ENCODE results near the gene ISG20.
"Not testable (repeated sequence)": the region's sequence is repeated elsewhere in the genome, so short reads cannot be mapped to it uniquely, and the experiment has no call there.

The ISG20 gene

DNA sequence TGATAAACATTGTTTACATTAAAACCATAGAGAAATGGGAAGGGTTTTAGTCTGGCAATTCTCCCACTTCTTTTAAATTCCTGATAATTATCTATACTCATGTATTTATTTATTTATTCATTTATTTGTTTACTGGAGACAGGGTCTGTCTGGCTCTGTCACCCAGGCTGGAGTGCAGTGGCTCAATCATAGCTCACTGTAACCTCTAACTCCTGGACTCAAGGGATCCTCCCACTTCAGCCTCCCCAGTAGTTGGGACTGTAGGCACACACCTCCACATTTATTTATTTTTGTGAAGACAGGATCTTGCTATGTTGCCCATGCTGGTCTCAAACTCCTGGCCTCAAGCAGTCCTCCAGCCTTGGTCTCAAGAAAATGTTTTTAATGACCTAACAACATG lies 20.1 kb upstream of the ISG20 start:
- DNase-seq (ENCODE audit: low read depth), result no peak

DNA sequence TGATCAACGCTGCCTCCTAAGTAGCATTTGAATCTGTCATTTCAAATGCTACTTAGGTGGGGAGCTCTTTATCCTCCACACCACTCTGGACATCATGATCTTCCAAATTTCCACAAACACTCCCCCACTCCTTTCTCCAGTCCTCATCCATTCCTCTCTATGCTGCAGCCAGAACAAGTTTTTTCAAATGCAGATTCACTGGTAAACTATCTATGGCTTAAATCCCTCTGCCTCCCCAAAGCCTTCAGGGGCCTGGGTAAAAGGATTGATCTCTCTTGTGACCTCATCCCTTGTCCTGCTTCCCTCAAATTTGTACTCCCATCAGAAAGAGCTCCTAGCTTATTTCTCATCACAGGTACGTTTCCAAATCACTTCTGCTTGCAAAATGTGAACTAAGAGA lies 19.0 kb upstream of the ISG20 start:
- no peak for DNase-seq (ENCODE audit: low read depth)

DNA sequence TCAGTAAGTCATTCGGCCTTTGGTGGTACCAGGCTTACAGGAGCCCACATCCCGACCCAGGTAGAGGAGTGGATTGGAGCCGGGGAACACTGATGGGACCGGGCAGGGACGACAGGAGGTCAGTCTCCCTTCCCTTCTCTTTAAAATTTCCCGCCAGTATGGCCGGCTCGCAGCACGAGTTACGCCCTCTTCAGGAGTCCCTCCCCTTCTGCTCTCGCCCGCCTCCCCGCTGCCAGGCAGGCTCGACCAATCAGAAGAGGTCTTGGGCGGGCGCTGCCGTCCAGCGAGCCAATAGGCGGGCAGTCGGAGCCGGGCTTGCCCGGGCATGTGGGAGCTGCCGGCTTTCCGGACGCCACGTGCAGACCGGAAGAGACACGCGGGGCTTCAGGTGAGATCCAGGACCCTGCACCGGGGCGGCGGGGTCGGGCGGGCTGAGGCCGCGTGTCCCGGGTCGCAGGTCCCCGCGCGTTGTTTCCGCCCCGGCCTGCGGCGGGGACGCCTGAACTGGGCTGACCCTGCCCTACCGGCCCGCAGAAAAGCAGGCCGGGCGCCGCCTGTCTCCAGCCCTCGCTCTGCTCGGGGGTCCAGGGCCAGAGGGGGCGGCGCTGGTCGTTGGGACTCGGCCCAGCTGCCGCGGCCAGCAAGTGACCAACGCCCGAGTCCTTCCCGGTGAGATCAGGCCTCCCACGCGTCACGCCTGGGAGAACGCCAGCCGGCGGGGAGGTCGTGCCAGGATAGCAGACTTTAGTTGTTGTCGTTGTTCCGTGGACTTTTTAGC lies 17.6 kb upstream of the ISG20 start, which contains the start of gene AEN:
Gene AEN (plus strand): TSS at position 346 of the 778 bp plus-strand sequence. CDS start 4,870 bp downstream, outside the sequence.
- peak; percentile 94 for DNase-seq (ENCODE audit: low read depth)

DNA sequence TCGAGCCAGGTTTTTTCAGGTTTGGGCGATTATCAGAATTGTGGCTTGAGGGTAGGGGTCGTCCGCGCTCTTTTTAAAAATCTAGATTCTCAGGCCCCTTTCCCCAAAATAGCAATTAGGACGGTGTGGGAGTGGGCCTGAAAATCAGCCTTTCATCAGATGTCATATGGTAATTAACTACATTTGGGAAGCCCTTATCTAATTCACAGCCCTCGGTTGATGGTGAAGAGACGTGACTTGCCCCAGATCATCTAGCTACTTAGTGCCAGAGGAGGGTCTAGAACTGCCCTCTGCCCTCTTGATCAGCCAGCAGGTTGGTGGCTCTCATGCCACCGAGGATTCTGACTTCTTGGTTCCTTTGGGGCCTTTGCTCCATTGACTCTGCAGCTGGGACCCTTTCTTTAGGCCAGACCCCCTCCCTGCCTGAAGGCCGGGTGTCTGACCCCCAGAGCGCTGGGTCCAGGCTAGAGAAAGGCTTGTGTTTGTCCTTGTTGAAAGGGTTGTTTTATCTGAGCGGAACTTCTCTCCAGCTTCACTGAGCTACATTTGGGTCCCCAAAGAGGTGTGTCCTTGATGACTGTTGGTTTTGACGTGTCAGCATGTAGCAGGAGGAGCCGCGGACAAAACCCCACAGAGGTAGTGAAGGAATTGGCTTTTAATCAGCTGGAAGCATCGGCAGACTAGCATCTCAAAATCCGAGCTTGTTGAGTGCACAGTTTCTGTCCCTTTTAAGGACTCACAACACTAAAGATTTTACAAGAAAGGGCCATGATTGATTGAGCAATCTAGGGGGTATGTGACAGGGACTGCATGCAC lies 16.8 kb upstream of the ISG20 start:
- DNase-seq (ENCODE audit: low read depth), result peak; percentile 72

DNA sequence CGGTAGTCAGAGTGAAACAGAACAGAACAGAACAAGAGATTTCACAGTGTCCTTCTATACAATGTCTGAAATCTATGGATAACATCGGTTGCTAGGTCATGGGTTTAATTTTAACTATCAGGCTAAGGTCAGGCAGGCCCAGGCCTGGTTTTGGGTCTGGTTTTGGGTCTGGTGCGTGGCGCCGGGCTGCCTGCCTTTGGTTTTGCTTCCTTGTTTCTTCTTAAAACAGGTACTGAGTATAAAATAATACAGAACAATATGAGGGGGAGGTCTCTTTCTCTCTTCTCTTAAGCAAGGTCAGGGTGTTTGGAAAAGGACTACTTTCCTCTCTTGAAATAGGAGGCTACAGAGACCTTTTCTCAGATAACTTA lies 16.2 kb upstream of the ISG20 start:
- no peak for DNase-seq (ENCODE audit: low read depth)

DNA sequence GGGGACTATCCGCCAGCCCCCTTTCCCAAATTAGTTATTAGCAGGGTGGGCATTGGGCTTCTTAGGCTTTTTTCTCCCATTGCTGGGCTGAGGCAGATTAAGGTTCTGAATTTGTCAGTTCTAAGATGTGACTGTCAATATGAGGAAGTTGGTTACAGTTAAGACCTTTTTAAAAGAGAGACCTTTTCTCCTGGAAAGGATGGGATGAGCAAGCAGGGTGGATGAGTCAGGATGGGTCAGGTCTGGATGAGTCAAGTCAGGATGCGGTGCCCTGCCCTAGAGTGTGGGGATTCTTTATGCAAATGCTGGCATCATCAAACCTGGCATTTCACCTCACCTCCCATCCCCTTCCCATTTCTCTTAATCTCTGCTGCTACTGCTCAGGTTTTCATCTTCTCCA lies 15.8 kb upstream of the ISG20 start:
- DNase-seq (ENCODE audit: low read depth), result peak; percentile 95

DNA sequence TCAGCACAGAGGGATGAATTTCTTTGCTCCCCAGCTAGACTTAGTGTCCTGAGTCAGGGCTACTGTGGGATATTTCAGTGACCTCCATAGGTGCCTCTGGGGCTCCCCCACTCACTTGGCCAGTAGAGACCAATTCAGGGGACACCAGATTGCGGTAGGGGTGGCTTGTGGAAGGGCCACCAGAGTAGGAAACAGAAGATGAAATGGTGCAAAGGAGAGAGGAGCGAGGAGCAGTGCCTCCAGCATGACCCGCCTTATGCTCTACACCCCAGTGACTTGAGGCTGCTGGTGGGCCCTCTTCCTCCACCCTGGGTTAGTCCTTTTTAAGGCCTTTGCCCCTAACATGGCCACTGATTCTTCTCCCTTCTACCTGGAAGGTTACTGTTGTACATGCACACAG lies 15.2 kb upstream of the ISG20 start:
- DNase-seq (ENCODE audit: low read depth), result no peak

DNA sequence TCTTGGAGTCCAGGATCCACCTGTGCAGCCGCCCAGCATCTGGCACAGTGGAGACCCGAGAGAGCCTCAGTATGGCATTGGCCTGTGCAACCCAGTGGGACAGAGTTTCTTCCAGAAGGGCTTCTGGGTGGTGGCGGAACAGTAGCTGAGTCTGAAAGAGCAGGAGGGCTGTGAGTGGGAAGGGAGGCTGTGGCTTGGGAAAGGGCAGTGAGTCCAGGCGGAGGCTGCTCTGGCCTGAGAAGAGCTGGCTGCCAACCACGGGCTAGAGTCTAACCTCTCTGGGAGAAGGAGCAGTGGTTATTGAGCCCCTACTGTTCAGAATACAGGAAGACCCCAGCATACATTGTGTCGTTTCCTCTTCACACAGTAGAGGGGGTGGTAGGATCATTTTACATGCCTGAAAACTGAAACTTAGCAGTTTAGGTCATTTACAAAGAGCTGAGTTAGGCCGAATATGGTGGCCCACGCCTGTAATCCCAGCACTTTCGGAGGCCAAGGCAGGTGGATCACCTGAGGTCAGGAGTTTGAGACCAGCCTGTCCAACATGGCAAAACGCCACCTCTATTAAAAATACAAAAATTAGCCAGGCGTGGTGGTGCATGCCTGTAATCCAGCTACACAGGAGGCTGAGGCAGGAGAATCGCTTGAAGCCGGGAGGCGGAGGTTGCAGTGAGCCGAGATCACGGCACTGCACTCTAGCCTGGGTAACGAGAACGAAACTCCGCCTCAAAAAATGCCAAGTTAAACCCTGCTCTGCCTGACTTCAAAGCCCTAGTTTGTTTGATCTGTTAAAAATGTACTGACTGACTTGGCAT lies 14.5 kb upstream of the ISG20 start:
- peak; percentile 58 for DNase-seq (ENCODE audit: low read depth)

DNA sequence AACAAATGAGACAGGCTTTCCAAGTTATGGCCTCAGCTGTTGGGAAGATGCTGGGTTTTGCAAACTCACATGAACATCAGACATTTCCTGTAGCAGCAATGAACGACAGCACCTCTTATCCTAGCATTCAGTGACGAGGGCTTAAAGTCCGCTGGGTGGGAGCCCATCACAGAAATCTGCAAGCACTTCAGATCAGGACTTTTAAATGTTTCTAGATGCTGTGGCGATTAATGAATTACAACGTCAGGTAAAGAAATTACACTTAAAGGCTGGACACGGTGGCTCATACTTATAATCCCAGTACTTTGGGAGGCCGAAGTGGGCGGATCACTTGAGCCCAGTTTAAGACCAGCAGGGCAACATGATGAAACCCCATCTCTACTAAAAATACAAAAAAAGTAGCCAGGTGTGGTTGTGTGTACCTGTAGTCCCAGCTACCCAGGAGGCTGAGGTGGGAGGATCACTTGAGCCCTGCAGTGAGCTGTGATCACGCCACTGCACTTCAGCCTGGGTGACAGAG lies 13.8 kb upstream of the ISG20 start:
- no peak for DNase-seq (ENCODE audit: low read depth)

DNA sequence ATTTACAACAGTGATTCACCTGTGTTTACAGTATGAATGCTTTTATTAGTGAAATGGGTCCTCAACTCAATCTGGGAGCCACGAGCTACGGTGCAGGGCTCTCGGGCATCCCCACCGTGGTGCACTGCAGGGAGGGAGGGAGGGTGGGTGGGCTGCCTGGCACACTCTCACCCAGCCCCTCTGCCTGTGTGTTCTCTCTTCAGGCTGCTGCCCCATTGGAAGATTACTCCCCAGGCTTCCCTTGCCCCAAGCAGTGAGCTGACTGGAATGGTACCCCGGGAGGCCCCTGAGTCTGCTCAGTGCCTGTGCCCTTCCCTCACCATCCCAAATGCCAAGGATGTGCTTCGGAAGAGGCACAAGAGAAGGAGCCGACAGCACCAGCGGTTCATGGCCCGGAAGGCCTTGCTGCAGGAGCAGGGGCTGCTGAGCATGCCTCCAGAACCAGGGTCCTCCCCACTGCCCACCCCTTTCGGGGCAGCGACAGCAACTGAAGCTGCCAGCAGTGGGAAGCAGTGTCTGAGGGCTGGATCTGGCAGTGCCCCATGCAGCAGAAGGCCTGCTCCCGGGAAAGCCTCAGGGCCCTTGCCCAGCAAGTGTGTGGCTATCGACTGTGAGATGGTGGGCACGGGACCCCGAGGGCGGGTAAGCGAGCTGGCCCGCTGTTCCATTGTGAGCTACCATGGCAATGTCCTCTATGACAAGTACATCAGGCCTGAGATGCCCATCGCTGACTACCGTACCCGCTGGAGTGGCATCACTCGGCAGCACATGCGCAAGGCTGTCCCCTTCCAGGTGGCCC lies 12.7 kb upstream of the ISG20 start:
- DNase-seq (ENCODE audit: low read depth), result no peak

DNA sequence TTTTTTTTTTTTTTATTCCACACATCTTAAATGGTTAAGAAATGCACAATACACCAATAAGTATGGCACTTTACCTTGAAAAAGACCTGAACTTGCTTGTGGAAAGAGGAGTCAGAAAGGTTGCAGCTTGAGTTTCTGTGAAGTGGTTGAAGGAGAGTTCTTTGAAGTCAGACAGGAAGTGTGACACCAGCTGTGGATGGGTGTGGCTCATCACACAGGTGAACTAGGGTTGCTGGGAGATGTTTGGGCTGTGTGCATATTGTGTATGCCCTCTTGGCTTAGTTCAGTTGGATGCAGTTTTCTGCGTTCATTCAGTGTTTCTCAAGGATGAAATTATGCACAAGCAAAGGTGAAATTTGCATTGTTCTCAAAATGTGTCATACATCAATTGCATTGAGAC lies 11.4 kb upstream of the ISG20 start:
- no peak for DNase-seq (ENCODE audit: low read depth)

DNA sequence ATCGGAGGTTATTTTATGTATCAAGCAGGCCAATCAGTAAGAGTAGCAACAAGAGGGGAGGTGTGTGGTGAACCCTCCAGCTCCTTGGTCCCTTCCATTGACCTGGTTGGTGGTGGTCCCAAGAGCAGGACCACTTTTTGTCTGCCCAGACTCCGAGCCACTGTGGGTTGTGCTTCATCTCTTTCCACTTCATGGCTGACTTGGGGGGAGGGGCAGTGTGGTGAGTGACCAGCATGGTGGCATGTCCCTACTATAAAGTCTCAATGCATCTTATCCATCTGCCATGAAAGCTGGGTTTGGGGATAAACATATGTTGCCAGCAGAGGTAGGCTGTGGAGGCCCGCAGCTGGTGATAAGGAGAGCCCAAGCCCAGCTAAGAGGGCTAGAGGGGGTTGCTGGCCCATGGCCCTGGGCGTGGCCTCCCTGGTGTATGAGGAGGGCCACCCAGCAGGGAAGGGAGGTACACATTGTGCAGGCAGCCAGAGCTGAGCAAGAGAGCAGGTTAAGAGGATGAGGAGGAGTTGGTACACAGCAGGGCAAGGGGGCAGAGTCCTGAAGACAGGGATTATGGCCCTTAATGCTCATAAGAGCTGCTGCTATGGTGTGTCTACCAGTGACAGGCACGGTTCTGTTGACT lies 10.7 kb upstream of the ISG20 start:
- no peak for DNase-seq (ENCODE audit: low read depth)

DNA sequence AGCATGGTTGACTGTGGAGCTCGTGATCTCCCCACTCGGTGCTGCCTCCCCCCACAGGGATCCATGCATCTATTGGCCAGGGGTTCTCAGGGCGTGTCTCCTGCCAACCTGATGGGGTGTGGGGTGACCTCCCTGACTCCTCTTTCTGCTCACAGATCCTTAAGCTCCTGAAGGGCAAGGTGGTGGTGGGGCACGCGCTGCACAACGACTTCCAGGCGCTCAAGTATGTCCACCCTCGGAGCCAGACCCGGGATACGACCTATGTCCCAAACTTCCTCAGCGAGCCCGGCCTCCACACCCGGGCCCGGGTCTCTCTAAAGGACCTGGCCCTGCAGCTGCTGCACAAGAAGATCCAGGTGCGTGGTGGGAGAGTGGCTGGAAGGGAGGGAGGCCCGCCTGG lies 9.7 kb upstream of the ISG20 start:
- DNase-seq (ENCODE audit: low read depth), result no peak

DNA sequence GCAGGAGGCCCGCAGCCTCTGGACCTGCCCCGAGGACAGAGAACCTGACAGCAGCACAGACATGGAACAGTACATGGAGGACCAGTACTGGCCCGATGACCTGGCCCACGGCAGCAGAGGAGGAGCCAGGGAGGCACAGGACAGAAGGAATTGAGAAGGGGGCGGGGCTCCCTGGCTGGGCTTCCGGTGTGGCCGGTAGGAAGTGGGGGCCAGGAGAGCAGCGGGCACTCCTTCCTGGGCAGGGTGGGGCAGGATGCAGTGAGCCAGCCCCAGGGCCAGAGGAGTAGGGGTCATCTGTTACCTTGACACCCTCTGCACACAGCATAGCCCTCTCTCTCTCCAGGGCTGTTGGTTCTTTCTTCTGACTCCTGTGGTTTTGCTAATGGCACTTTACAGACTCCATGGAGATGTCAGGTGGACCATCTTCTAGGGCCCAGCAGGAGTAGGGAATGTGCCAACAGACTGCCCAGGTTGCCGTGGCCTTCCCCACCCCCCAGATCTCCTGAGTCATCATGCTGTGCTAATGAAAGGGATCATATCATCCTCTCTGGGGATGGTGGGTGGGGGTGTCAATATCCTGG lies 8.6 kb upstream of the ISG20 start:
- DNase-seq (ENCODE audit: low read depth), result peak; percentile 41

DNA sequence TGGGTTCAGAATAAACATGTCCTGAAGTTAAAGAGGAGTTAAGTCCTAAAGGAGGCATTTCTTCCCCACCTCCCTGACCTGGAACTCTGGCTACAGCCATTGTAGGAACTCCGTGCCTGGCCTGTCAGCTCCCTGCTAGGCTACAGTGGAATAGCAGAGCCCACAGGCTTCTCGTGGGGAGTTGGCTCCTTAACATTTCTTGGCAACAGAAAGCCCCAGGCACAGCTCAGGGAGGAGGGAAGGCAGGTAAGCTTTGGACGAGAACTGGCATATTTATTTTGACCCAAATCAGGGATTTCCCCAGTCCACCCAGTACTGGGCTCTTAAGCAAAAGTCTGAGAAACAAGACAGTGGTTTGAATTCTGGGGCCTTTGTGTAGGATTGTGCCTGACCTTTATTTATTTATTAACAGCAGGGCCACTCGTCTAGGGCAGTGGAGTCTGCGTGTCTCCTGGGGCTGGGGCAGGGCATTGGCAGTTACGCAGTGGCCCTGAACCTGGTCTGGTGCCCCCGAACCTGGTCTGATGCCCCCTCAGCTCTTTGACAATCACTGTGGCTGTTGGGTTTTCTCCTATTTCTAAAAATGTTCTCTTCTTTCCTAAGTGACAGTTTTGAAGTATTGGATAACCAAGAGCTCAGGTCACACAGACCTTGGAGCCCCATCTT lies 7.9 kb upstream of the ISG20 start:
- DNase-seq (ENCODE audit: low read depth), result no peak

DNA sequence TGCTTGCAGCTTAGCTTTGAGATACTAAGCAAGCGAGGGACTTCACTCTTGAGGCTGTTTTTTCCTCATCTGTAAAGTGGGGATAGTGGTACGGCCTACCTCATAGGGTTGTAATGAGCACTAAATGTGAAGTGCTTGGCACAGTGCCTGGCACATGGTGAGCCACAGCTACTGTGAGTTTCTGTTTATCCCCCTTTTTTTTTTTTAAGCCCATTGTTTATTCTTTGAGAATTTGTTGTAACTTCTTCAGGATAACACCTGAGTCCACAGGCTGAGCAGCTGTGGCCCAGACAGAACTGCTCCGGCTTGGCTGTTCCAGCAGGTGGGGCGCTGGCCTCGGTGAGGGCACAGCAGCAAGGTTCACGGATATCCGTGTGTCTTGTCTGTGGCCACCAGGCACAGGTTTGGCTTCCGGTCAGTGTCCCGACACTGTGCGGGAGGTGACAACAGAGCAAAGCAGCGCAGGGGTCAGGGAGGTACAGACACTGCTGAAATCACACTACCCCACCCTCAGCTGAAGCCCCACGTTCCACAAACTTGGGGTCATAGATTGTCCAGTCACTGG lies 7.3 kb upstream of the ISG20 start:
- DNase-seq (ENCODE audit: low read depth), result no peak

DNA sequence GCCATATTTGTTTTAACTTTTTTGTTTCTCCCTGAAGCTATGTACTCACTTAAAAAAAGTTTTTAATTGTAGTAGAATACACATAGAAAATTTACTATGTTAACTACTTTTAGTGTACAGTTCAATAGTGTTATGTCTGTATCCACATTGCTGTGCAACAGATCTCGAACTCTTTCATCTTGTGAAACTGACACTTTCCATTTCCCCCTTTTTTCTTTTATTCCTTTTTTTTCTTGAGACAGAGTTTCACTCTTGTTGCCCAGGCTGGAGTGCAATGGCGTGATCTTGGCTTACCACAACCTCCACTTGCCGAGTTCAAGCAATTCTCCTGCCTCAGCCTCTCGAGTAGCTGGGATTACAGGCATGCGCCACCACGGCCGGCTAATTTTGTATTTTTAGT lies 6.0 kb upstream of the ISG20 start:
- DNase-seq (ENCODE audit: low read depth), result not testable (repeated sequence)

DNA sequence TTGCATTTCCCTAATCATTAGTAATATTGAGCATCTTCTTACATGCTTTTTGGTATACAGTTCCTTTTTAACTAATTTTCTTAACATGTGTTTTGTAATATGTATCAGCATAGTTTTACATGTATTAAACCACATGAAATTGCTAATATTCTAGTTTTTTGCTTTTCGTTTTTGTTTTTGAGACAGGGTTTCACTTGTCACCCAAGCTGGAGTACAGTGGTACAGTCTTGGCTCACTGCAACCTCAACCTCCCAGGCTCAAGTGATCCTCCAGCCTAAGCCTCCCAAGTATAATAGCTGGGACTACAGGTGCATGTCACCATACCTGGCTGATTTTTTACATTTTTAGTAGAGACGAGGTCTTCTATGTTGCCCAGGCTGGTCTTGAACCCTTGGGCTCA lies 4.4 kb upstream of the ISG20 start:
- DNase-seq (ENCODE audit: low read depth), result no peak

DNA sequence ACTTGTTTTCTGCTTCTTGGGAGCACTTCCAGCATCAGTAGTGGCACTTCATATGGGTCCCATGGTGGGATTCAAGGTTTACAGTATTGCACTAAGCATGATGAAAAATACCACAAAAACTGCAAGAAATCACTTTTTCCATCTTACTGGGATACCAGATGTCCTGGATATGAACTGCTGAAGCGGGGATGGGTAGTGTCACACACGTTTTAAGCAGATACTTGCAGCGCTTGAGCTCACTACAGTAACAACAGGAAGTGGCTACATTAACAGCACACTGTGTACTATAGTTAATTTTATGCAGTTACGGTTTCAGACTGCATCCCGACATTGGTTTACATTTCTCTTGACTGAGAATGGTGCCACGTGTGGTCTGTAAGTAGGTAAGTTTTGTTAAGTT lies 3.5 kb upstream of the ISG20 start:
- DNase-seq (ENCODE audit: low read depth), result no peak

DNA sequence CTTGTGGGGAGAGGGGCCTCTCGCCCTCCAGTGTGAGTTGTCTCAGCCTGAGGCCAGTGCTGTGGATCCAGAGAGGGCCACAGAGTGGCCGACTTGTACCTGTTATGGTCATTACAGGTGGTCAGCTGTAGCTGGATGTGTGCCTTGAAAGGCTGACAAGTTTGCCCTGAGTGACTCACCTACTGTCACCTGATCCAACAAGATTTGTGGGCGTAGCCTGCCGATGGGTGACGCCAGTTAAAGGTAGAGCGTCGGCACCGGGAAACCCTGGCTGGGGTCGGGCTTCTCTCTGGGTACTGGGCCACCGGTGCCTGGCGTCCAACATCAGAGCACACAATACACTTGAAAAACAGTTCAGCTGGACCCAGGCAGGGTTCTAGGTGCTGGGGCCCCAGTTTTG lies 2.8 kb upstream of the ISG20 start:
- DNase-seq (ENCODE audit: low read depth), result no peak
